Stomach (tissue), 9 donors: Measurements from ENCODE around the gene TTC28. TPM values are rescaled to one million over a fixed set of nuclear protein-coding genes. Genes with fewer than 3 reads are reported as not detected.

ENCODE experiments used
- DNase-seq, 2 donors: peaks; one replicate each; pipeline versions ENCODE4 v3.0.0 to v3.0.0-alpha.2; 2013 to 2019
- H3K27ac ChIP-seq, 5 donors: fragments of 200-600 bp in 4 of 5; sonication (generic) in 4 of 5; one replicate each; pipeline ENCODE4 v1.5.1; 2013 to 2019; ENCODE audit warnings: mild to moderate bottlenecking in 1 of 5, moderate library complexity in 1 of 5
- H3K27me3 ChIP-seq, 3 donors: fragments of 200-600 bp; sonication (generic); one replicate each; pipeline ENCODE4 v1.5.1; 2017 to 2019; ENCODE audit warnings: mixed run types in 1 of 3
- H3K36me3 ChIP-seq, 4 donors: fragments of 200-600 bp; sonication (generic); 1 replicate in 3 of 4; 2 replicates in 1 of 4; pipeline ENCODE4 v1.5.1; 2016 to 2019
- H3K4me1 ChIP-seq, 4 donors: fragments of 200-600 bp; sonication (generic); one replicate each; pipeline ENCODE4 v1.5.1; 2016 to 2019
- H3K4me3 ChIP-seq, 4 donors: fragments of 200-600 bp; sonication (generic) in 3 of 4; one replicate each; pipeline ENCODE4 v1.5.1; 2016 to 2019; ENCODE audit warnings: mild to moderate bottlenecking in 1 of 4
- H3K9me3 ChIP-seq, 4 donors: fragments of 200-600 bp; sonication (generic); one replicate each; pipeline ENCODE4 v1.5.1; 2016 to 2019
- CTCF ChIP-seq, 7 experiments: fragments of 450-650 bp in 4 of 7; fragments of 200-600 bp in 3 of 7; sonication (generic) in 3 of 7; IDR thresholded peaks; one replicate each; pipeline ENCODE4 v1.5.1; 2016 to 2019; ENCODE audit warnings: antibody characterized with exemption in 7 of 7, control low read depth in 2 of 7, mild to moderate bottlenecking in 1 of 7
- EP300 ChIP-seq: sonication (generic); formaldehyde crosslinking; IDR thresholded peaks from one replicate; pipeline ENCODE4 v1.6.1; 2017; ENCODE audit warnings: antibody characterized with exemption
- POLR2A ChIP-seq, 4 donors: fragments of 450-650 bp; IDR thresholded peaks; one replicate each; pipeline ENCODE4 v1.6.1; 2016; ENCODE audit warnings: antibody characterized with exemption in 4 of 4, control low read depth in 2 of 4, mild to moderate bottlenecking in 1 of 4, moderate library complexity in 1 of 4
- POLR2AphosphoS5 ChIP-seq, 3 donors: sonication (generic); formaldehyde crosslinking; IDR thresholded peaks; one replicate each; pipeline ENCODE4 v1.6.1; 2016; ENCODE audit warnings: antibody characterized with exemption in 3 of 3
- WGBS, 5 donors: extraction: QIAGEN DNeasy Blood & Tissue Kit in 3 of 5; methylation state at CpG; one replicate each; pipeline versions ENCODE4 v1.1.5 to v1.1.7; 2013 to 2018; 5-methylcytosine and 5-hydroxymethylcytosine counted together
- intact Hi-C: fragments of 100-400 bp; cut with DNase I; formaldehyde crosslinking; loops from one replicate; pipeline ENCODE4 v1.15.1; 2023; ENCODE audit warnings: low total_unique reads
- polyA plus RNA-seq, 3 donors: library from polyadenylated mRNA; stranded (reverse); fragments of 200-250 nt; gene quantifications; one replicate each; pipeline ENCODE4 v1.2.3, GENCODE V29; 2013
- total RNA-seq, 5 donors: library from RNA; depleted of rRNA; stranded (reverse); fragments of >200 nt; gene quantifications; one replicate each; pipeline versions ENCODE4 v1.1.0 to v1.2.3, GENCODE V29; 2014 to 2016
- donor health status: healthy with polysubstance abuse.
- donor health status: Bipolar disorder and iron deficiency.
- donor health status: healthy.

TTC28 gene
- total and polyA plus RNA-seq, 8 donors, result 1.7 to 53.4 (median 24.6) TPM

- no peaks in the 10 kb centered on the region for H3K9me3 ChIP-seq
- DNase-seq, result no peak
- intact Hi-C loops, result no loop called here
- 27 to 59% (median 43%) methylated on average over 2 of the region's 2 CpGs for WGBS, 5 donors
- H3K4me3 ChIP-seq, result no peak overlapping the region
- no peaks in the 10 kb centered on the region for H3K27me3 ChIP-seq
- peaks cover 0 to 7% (median 2%) of the 10 kb centered on the region in 4 donors for H3K4me1 ChIP-seq
- H3K27ac ChIP-seq, result peak overlapping the region in 2 of 5 donors; percentile 5 to 29
- H3K36me3 ChIP-seq, result no peaks in the 10 kb centered on the region
- no peak for TF ChIP-seq EP300
- no peak for TF ChIP-seq POLR2A (IDR thresholded peaks at IDR 0.05)
- no peak for TF ChIP-seq POLR2AphosphoS5 (IDR thresholded peaks at IDR 0.05)
- TF ChIP-seq CTCF (IDR thresholded peaks at IDR 0.05), result no peak
These were observed 631.1 kb downstream of the TTC28 start for GRCh38 chr22:28048529-28048928.

- Histone ChIP-seq H3K9me3 (no peaks in the 10 kb centered on the region), H3K36me3 (no peaks in the 10 kb centered on the region), H3K4me3 (no peak overlapping the region), H3K27me3 (no peaks in the 10 kb centered on the region), H3K27ac (peak overlapping the region in 1 of 5 donors; percentile 29), H3K4me1 (peaks cover 0 to 9% (median 4%) of the 10 kb centered on the region in 4 donors)
- 79 to 90% (median 87%) methylated on average over 1 of the region's 1 CpG for WGBS, 5 donors
- intact Hi-C loops, result no loop called here
- no peak for TF ChIP-seq POLR2AphosphoS5 (IDR thresholded peaks at IDR 0.05)
- TF ChIP-seq POLR2A (IDR thresholded peaks at IDR 0.05), result no peak
- no peak for TF ChIP-seq CTCF (IDR thresholded peaks at IDR 0.05)
- no peak for TF ChIP-seq EP300
- DNase-seq, result no peak
These were observed 631.9 kb downstream of the TTC28 start for GRCh38 chr22:28047740-28048139.

GRCh38 chr22:28046100-28046499 lies 633.5 kb downstream of the TTC28 start:
- no peaks in the 10 kb centered on the region for H3K36me3 ChIP-seq
- H3K4me1 ChIP-seq, result peaks cover 0 to 9% (median 4%) of the 10 kb centered on the region in 4 donors
- intact Hi-C loops, result no loop called here
- H3K9me3 ChIP-seq, result no peaks in the 10 kb centered on the region
- DNase-seq, result no peak
- H3K27me3 ChIP-seq, result no peaks in the 10 kb centered on the region
- no peak for TF ChIP-seq POLR2A (IDR thresholded peaks at IDR 0.05)
- TF ChIP-seq POLR2AphosphoS5 (IDR thresholded peaks at IDR 0.05), result no peak
- no peak for TF ChIP-seq EP300
- no peak for TF ChIP-seq CTCF (IDR thresholded peaks at IDR 0.05)
- H3K4me3 ChIP-seq, result no peak overlapping the region
- no peak overlapping the region for H3K27ac ChIP-seq

- no peak for DNase-seq
- 78 to 84% (median 82%) methylated on average over 7 of the region's 7 CpGs for WGBS, 5 donors
- Histone ChIP-seq H3K4me3 (no peak overlapping the region), H3K4me1 (peaks cover 0 to 9% (median 4%) of the 10 kb centered on the region in 4 donors), H3K27me3 (no peaks in the 10 kb centered on the region), H3K9me3 (no peaks in the 10 kb centered on the region), H3K36me3 (no peaks in the 10 kb centered on the region), H3K27ac (no peak overlapping the region)
- intact Hi-C loops, result no loop called here
- no peak for TF ChIP-seq EP300
- TF ChIP-seq CTCF (IDR thresholded peaks at IDR 0.05), result no peak
- TF ChIP-seq POLR2A (IDR thresholded peaks at IDR 0.05), result no peak
- TF ChIP-seq POLR2AphosphoS5 (IDR thresholded peaks at IDR 0.05), result no peak
These were observed 635.0 kb downstream of the TTC28 start for GRCh38 chr22:28044546-28045173.
